Measurements from ENCODE around the gene TMEM198. TPM values are rescaled to one million over a fixed set of nuclear protein-coding genes. Genes with fewer than 3 reads are reported as not detected.

Gene TMEM198
- total RNA-seq, 1 donor from 2014 or later, result 15.7 TPM

GRCh38 chr2:219500135-219500534 lies 43.7 kb upstream of the TMEM198 start:
- Mint-ChIP-seq H3K4me3 (peak overlapping the region; percentile 88), H3K9me3 (no peaks in the 10 kb centered on the region), H3K4me1 (peaks cover 25% of the 10 kb centered on the region), H3K27me3 (ENCODE audit: low read depth) (peaks cover 33% of the 10 kb centered on the region), H3K27ac (ENCODE audit: unreplicated experiment) (no peak overlapping the region), H3K36me3 (ENCODE audit: low read depth) (no peaks in the 10 kb centered on the region)
- peak; percentile 26 for TF ChIP-seq CTCF (conservative IDR thresholded peaks at IDR 0.05)
- no peak for DNase-seq (ENCODE audit: low read depth, low spot score)

- no peak for DNase-seq (ENCODE audit: low read depth, low spot score)
- H3K4me1 Mint-ChIP-seq, result peaks cover 29% of the 10 kb centered on the region
- no peaks in the 10 kb centered on the region for H3K36me3 Mint-ChIP-seq (ENCODE audit: low read depth)
- H3K27me3 Mint-ChIP-seq (ENCODE audit: low read depth), result peaks cover 17% of the 10 kb centered on the region
- no peaks in the 10 kb centered on the region for H3K9me3 Mint-ChIP-seq
- H3K4me3 Mint-ChIP-seq, result no peak overlapping the region
- no peak for TF ChIP-seq CTCF (conservative IDR thresholded peaks at IDR 0.05)
- H3K27ac Mint-ChIP-seq (ENCODE audit: unreplicated experiment), result no peak overlapping the region
Observed at GRCh38 chr2:219501849-219502248, 42.0 kb upstream of the TMEM198 start.

- H3K36me3 Mint-ChIP-seq (ENCODE audit: low read depth), result no peaks in the 10 kb centered on the region
- no peak overlapping the region for H3K27ac Mint-ChIP-seq (ENCODE audit: unreplicated experiment)
- peaks cover 32% of the 10 kb centered on the region for H3K4me1 Mint-ChIP-seq
- no peak for DNase-seq (ENCODE audit: low read depth, low spot score)
- peaks cover 10% of the 10 kb centered on the region for H3K27me3 Mint-ChIP-seq (ENCODE audit: low read depth)
- no peaks in the 10 kb centered on the region for H3K9me3 Mint-ChIP-seq
- no peak overlapping the region for H3K4me3 Mint-ChIP-seq
- TF ChIP-seq CTCF (conservative IDR thresholded peaks at IDR 0.05), result no peak
Observed at GRCh38 chr2:219502618-219503017, 41.2 kb upstream of the TMEM198 start.

GRCh38 chr2:219505585-219505984 lies 38.2 kb upstream of the TMEM198 start:
- peaks cover 22% of the 10 kb centered on the region for H3K4me1 Mint-ChIP-seq
- DNase-seq (ENCODE audit: low read depth, low spot score), result no peak
- no peak for TF ChIP-seq CTCF (conservative IDR thresholded peaks at IDR 0.05)
- H3K27me3 Mint-ChIP-seq (ENCODE audit: low read depth), result peaks cover 9% of the 10 kb centered on the region
- no peak overlapping the region for H3K27ac Mint-ChIP-seq (ENCODE audit: unreplicated experiment)
- H3K4me3 Mint-ChIP-seq, result no peak overlapping the region
- H3K9me3 Mint-ChIP-seq, result no peaks in the 10 kb centered on the region
- no peaks in the 10 kb centered on the region for H3K36me3 Mint-ChIP-seq (ENCODE audit: low read depth)

- no peaks in the 10 kb centered on the region for H3K9me3 Mint-ChIP-seq
- H3K36me3 Mint-ChIP-seq (ENCODE audit: low read depth), result no peaks in the 10 kb centered on the region
- TF ChIP-seq CTCF (conservative IDR thresholded peaks at IDR 0.05), result no peak
- H3K27me3 Mint-ChIP-seq (ENCODE audit: low read depth), result peaks cover 9% of the 10 kb centered on the region
- H3K27ac Mint-ChIP-seq (ENCODE audit: unreplicated experiment), result peak overlapping the region; percentile 40
- H3K4me3 Mint-ChIP-seq, result no peak overlapping the region
- peaks cover 22% of the 10 kb centered on the region for H3K4me1 Mint-ChIP-seq
- DNase-seq (ENCODE audit: low read depth, low spot score), result no peak
Observed at GRCh38 chr2:219506153-219506801, 37.6 kb upstream of the TMEM198 start.
